GM21526 (cell line): ENCODE measurements around the gene PIK3CB.
"Not testable (repeated sequence)": the region's sequence is repeated elsewhere in the genome, so short reads cannot be mapped to it uniquely, and the experiment has no call there.

Experiments used
- ATAC-seq: cut with Tn5 transposase; IDR thresholded peaks from one replicate; pipeline ENCODE4 v1.9.1; 2021; ENCODE audit warnings: moderate library complexity; ENCODE audit not compliant: unreplicated experiment, low FRiP score

Gene PIK3CB

DNA sequence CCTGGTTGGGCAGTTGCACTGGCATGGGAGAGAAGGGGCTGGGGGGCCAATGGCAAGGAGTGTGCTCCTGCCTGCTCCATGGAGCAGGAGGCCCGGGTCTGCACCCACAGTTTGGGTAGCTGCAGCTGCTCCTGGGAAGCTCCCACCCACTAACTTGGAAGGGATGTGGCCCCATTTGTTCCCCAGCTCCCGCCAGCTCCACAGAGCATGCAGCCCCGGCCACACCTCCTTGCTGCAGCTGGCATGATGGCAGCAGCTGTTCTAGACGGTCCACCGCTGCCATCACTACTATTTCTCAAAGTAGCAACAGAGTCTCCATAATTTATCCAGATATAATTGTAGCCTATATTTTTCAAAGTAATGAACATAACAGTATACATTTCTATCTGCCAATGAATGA, 65.8 kb downstream of the PIK3CB start:
- ATAC-seq: no peak

- ATAC-seq: no peak
Observed at GRCh38 chr3:138768125-138768524, 66.6 kb downstream of the PIK3CB start.

DNA sequence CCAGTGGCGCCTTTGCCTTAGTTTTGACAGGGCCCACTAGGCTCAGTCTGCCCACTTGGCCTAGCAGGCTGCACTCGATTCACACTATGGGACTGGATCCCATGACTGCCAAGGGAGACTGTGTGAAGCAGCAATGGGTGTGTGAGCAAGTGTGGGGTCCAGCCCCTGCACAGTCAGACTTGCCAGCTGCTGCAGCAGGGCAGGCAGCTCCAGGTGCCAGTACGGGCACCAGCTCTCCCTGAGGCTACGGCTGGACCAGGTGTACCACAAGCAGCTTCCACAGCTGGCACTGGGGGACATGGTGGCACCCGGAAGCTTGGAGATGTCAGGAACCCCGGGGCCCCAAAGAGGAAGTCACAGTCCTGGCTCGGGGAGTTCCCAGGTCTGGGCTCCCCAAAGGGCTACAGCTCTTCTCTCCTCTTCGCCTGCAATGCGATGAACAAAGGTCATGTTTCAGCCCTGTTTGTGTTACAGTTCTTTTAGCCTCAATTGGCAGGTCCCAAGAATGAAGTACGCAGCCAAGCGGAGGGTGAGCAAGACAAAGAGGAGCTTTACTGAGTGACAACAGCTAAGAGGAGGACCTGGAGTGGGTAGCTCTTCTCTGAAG, 67.1 kb downstream of the PIK3CB start:
- no peak for ATAC-seq

- ATAC-seq: no peak
Observed at GRCh38 chr3:138761002-138761401, 73.7 kb downstream of the PIK3CB start.

DNA sequence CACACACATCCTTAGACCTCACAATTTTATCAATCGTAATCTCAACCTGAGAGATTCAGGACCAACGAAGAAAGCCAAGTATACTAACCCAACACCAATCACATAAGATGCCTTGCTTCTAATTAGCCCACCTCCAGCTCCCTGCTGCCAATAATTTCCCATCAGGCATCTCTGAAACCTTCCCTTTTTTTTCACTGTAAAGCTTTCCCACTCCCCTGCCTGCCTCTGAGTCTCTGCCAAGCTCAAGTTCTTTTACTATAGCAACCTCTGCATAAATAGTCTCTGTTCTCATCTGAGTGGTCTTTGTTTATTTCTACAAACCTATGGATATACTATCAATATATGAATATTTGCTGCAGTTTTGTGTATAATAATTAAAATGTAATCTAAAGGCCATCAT, 86.5 kb downstream of the PIK3CB start:
- ATAC-seq: no peak

- no peak for ATAC-seq
Observed at GRCh38 chr3:138747225-138747624, 87.5 kb downstream of the PIK3CB start.

DNA sequence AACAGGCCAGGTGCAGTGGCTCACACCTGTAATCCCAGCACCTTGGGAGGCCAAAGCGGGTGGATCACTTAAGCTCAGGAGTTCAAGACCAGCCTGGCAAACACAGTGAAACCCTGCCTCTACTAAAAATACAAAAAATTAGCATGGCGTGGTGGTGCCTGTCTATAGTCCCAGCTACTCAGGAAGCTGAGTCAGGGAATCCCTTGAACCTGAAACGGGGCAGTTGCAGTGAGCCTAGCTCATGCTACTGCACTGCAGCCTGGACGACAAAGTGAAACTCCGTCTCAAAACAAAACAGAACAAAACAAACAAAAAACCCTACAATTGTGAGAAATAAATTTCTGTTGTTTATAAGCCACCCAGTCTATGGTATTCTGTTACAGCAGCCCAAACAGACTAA, 94.7 kb downstream of the PIK3CB start:
- no peak for ATAC-seq

- ATAC-seq: no peak
Observed at GRCh38 chr3:138732456-138732855, 102.3 kb downstream of the PIK3CB start.

DNA sequence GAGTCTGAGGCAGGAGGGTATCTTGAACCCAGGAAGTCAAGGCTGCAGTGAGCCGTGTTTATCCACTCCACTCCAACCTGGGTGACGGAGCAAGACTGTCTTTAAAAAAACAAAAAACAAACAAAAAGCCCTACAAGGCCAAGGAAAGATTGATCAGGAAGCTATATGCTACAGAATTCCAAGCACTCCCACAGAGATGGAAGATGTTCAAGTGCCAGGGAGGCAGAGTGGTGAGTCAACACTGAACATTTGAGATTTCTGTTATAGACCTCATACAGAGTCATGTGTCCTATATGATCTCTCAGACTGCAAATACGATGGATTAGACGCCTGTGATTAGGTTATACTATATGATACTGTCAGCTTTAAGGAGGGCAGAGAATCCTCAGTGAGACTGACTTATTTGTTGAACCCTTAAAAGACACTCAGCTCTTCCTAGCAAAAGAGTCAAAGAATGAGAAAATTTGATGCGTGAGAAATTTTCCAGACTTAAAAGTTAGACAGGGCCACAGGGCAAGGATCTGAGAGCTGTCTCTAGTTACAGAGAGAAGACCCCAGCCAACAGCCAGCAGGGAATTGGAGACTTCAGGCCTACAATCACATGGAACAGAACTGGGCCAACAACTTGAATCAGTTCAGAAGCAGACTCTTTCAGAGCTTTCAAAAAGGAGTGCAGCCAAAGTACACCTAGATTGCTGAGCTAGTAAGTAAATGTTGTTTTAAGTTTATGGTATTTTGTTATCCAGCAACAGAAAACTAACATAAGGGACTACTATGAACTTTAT, 107.6 kb downstream of the PIK3CB start:
- no peak for ATAC-seq

GRCh38 chr3:138726042-138726441, 108.7 kb downstream of the PIK3CB start:
- ATAC-seq: not testable (repeated sequence)

- no peak for ATAC-seq
Observed at GRCh38 chr3:138725116-138725515, 109.6 kb downstream of the PIK3CB start.

- no peak for ATAC-seq
Observed at GRCh38 chr3:138724443-138724842, 110.3 kb downstream of the PIK3CB start.

DNA sequence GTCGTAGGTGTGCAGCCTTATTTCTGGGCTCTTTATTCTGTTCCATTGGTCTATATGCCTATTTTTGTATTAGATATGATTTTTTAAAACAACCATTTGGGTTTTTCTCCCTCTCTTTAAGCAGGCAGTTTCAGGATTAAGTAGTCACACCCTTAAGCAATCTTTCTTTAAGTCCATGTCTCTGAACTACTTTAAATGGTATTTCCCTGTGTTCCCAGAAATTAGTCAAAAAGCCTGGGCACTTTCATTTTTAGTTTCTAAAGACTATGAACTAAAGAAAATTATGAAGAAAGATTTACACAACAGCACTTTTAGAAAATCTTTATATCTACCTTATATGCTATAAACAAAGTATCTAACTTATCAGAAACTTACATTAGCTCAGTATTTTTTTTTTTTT, 115.9 kb downstream of the PIK3CB start:
- no peak for ATAC-seq

- ATAC-seq: peak; percentile 84
Observed at GRCh38 chr3:138717348-138717747, 117.4 kb downstream of the PIK3CB start.

DNA sequence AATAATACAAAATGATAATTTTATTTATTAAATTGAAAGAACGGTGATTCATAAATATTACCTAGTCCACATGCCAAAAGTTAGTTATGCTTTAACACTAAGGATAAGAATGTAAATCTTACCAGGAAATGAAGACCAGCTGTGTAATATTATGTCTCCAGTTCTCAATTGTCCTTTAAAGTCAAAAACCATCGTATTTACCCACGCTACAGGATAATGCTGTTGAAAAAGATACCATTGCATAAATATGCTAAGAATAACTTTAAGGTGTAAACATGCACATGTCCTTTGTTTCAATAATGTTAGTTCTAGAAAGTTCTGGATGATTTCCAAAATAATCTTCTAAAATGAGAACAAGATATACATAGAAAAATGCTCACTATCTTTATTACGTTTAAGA, 122.6 kb downstream of the PIK3CB start:
- ATAC-seq: no peak

DNA sequence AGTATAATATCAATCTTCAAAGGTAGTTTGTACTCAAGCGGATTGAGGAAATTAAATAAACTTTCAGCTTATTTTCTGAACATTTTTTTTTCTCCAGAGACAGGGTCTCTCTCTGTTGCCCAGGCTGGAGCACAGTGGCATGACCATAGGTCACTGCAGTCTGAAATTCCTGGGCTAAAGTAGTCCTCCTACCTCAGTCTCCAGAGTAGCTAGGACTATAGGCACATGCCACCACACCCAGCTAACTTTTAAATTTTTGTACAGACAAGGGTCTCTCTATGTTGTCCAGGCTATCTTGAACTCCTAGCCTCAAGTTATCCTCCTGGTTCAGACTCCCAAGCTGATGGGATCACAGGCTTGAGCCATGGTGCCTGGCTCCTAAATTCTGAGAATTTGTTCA, 129.1 kb downstream of the PIK3CB start:
- ATAC-seq: no peak

DNA sequence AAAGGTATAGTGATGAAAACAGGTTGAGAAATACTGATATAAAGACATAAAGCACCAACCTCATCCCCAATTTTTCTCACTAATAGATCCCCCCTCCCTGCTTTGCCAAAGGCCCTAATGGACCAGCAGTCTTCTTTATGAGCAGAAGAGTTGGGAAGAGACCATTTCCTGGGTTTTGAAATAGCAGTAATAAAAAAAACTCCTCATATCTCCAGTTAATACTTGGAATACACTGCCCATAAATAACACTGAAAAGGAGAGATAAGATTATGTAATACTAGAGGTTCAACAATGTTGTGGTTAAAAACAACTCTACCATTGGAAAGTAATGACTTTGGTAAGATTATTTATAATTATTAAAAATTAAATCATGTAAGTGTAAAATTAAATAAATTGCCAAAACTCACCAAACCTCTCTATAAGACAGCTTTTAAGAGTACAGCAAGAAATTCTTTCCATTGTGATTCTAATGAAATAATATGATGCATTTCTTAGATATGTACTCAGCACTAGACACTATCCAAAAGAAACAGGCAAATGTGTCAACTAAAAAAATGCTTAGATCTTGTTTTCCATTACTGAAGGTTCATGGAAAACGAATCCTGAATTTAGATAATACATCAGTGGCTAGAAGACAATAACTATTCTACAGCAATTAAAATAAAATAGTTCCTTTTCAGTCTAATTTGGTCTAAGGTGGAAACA, 137.9 kb downstream of the PIK3CB start:
- no peak for ATAC-seq

GRCh38 chr3:138694287-138695007, 140.3 kb downstream of the PIK3CB start:
- ATAC-seq: no peak

GRCh38 chr3:138692152-138692551, 142.6 kb downstream of the PIK3CB start:
- no peak for ATAC-seq

- no peak for ATAC-seq
Observed at GRCh38 chr3:138691351-138691750, 143.4 kb downstream of the PIK3CB start.

DNA sequence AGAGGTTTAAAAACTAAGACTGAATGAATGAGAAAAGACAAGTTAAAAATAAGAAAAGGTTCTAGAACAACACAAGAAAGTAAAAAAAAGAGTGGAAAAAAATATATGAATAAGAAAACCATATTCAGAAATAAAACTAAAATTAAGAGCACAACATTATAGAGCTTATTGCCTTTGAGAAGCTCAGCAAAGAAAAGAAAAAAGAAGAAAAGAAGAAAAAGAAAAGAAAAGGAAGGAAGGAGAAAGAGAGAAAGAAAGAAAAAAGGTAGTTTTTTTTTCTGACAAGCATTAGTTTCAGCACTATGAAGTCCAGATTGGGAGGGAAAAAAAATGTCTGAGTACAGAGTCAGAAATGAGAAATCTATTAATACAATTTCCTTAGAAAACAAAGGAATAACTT, 144.7 kb downstream of the PIK3CB start:
- no peak for ATAC-seq
